ENCODE measurements around the gene UEVLD.
A peak's percentile ranks its signal among the peaks of the same experiment; 100 is the strongest.

- TF ChIP-seq ZBTB49 (CRISPR knock-in tag; IDR thresholded peaks at IDR 0.05; ENCODE audit: borderline replicate concordance) (no peak), PHF20 (IDR thresholded peaks at IDR 0.05; ENCODE audit: partially characterized antibody) (no peak), STAT6 (CRISPR knock-in tag; IDR thresholded peaks at IDR 0.05) (no peak), EZH2 (IDR thresholded peaks at IDR 0.05; ENCODE audit: borderline replicate concordance, low read depth, low read length) (no peak), ZNF57 (CRISPR knock-in tag; IDR thresholded peaks at IDR 0.05) (no peak), RAD21 (CRISPR knock-in tag; conservative IDR thresholded peaks at IDR 0.05 in 1 of 2, IDR thresholded peaks at IDR 0.05 in 1 of 2) (no peak), ATF4 (CRISPR knock-in tag; IDR thresholded peaks at IDR 0.05) (no peak), CTCF (IDR thresholded peaks at IDR 0.05 in 2 of 3, conservative IDR thresholded peaks at IDR 0.05 in 1 of 3; ENCODE audit: insufficient read depth in 2 of 3, low read depth in 1 of 3, low read length in 3 of 3) (peak; percentile 5 to 26 (median 18); a peak in 1 of 6 replicates), CAMTA2 (CRISPR knock-in tag; conservative IDR thresholded peaks at IDR 0.05) (no peak), BRCA1 (IDR thresholded peaks at IDR 0.05) (no peak), BRCA1 (CRISPR knock-in tag; IDR thresholded peaks at IDR 0.05) (no peak), MIER1 (IDR thresholded peaks at IDR 0.05; ENCODE audit: low read depth) (no peak), NRF1 (conservative IDR thresholded peaks at IDR 0.05 in 1 of 2, IDR thresholded peaks at IDR 0.05 in 1 of 2) (no peak)
Observed at GRCh38 chr11:18522388-18522787, 66.1 kb downstream of the UEVLD start.
